Measurements from ENCODE around the gene MRPS18B. TPM values are rescaled to one million over a fixed set of nuclear protein-coding genes. Genes with fewer than 3 reads are reported as not detected.

Gene MRPS18B
- total and polyA plus RNA-seq, 2 of the 13 experiments (the other 11 are each of a cell fraction or from before 2014, with no cell fraction given) = 125 to 131 TPM

DNA sequence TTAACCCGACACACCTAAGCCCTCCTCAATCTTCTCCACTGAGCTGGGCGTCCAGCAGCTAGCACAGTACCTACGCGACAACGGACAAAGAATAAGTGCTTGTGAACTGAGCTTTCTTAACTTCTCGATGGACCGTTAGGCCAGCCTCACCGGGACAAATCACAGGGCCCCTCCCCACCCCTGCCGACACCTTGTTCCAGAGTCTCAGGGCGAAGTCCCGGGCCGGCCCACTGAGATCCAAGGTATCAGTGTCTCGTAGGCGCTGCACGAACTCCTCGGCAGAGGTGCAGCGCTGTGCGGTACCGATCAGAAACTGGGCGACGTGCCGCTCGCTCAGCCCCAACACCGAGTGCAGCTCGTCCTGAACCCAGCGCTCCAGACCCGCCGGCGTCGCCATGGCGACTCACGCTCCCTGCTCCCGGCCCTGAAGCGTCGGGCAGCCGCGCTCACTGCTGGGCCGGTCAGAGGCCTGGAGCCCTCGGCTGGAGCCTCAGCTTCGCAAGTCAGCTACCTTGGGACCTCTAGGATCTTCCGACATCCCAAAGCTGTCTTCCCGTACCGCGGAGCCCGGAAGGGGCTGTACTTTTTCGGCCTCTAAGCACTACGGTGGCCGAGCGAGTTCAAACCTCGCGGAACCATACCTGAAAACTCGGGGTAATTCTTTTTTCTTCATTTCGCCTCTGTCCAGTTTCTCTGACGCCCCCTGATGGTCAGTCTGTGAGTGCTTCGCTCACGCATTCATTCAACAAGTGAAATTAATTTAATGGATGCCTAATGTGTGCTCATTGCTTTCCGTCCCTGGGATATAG lies 55.0 kb downstream of the MRPS18B start, which contains the start of gene DHX16 (continued):
- TF ChIP-seq AHR (CRISPR knock-in tag; IDR thresholded peaks at IDR 0.05) (peak; percentile 94), GFI1 (CRISPR knock-in tag; IDR thresholded peaks at IDR 0.05; ENCODE audit: borderline replicate concordance) (peak; percentile 78), SP4 (CRISPR knock-in tag; IDR thresholded peaks at IDR 0.05) (peak; percentile 66), SRSF4 (IDR thresholded peaks at IDR 0.05; ENCODE audit: low read depth, low read length, poor library complexity, severe bottlenecking) (no peak), SYNCRIP (IDR thresholded peaks at IDR 0.05; ENCODE audit: insufficient read depth, low read depth, low read length) (no peak), ZNF570 (CRISPR knock-in tag; IDR thresholded peaks at IDR 0.05; ENCODE audit: borderline replicate concordance) (no peak; the same call in 1 of the 2 replicates), ARNT (IDR thresholded peaks at IDR 0.05) (no peak), PRDM4 (CRISPR knock-in tag; IDR thresholded peaks at IDR 0.05; ENCODE audit: borderline replicate concordance) (no peak), PRDM10 (CRISPR knock-in tag; IDR thresholded peaks at IDR 0.05; ENCODE audit: low read depth) (peak; percentile 63; the same call in 1 of the 2 replicates), STAT5B (CRISPR knock-in tag; IDR thresholded peaks at IDR 0.05) (no peak), ERF (CRISPR knock-in tag; IDR thresholded peaks at IDR 0.05) (peak; percentile 96)
- TF ChIP-seq, protein P1, sequence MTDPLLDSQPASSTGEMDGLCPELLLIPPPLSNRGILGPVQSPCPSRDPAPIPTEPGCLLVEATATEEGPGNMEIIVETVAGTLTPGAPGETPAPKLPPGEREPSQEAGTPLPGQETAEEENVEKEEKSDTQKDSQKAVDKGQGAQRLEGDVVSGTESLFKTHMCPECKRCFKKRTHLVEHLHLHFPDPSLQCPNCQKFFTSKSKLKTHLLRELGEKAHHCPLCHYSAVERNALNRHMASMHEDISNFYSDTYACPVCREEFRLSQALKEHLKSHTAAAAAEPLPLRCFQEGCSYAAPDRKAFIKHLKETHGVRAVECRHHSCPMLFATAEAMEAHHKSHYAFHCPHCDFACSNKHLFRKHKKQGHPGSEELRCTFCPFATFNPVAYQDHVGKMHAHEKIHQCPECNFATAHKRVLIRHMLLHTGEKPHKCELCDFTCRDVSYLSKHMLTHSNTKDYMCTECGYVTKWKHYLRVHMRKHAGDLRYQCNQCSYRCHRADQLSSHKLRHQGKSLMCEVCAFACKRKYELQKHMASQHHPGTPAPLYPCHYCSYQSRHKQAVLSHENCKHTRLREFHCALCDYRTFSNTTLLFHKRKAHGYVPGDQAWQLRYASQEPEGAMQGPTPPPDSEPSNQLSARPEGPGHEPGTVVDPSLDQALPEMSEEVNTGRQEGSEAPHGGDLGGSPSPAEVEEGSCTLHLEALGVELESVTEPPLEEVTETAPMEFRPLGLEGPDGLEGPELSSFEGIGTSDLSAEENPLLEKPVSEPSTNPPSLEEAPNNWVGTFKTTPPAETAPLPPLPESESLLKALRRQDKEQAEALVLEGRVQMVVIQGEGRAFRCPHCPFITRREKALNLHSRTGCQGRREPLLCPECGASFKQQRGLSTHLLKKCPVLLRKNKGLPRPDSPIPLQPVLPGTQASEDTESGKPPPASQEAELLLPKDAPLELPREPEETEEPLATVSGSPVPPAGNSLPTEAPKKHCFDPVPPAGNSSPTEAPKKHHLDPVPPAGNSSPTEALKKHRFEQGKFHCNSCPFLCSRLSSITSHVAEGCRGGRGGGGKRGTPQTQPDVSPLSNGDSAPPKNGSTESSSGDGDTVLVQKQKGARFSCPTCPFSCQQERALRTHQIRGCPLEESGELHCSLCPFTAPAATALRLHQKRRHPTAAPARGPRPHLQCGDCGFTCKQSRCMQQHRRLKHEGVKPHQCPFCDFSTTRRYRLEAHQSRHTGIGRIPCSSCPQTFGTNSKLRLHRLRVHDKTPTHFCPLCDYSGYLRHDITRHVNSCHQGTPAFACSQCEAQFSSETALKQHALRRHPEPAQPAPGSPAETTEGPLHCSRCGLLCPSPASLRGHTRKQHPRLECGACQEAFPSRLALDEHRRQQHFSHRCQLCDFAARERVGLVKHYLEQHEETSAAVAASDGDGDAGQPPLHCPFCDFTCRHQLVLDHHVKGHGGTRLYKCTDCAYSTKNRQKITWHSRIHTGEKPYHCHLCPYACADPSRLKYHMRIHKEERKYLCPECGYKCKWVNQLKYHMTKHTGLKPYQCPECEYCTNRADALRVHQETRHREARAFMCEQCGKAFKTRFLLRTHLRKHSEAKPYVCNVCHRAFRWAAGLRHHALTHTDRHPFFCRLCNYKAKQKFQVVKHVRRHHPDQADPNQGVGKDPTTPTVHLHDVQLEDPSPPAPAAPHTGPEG (CRISPR knock-in tag; IDR thresholded peaks at IDR 0.05) = peak; percentile 86; the same call in 1 of the 2 replicates

Measured in HepG2 (cell line).